Retina (tissue), 1 donor: Measurements from ENCODE around the gene MYL5.
A peak's percentile ranks its signal among the peaks of the same experiment; 100 is the strongest.

Source experiments
- DNase-seq: peaks from one replicate; pipeline ENCODE4 v3.0.0-alpha.2; 2016

MYL5 gene

GRCh38 chr4:675036-675882, 917 bp downstream of the MYL5 start:
- DNase-seq, result no peak

GRCh38 chr4:675980-676870, 1.9 kb downstream of the MYL5 start:
- no peak for DNase-seq

- no peak for DNase-seq
These were observed 2.5 kb downstream of the MYL5 start for GRCh38 chr4:676871-677235.

- no peak for DNase-seq
These were observed 3.3 kb downstream of the MYL5 start for GRCh38 chr4:677431-678293.

GRCh38 chr4:678331-679103, 4.2 kb downstream of the MYL5 start:
- no peak for DNase-seq

GRCh38 chr4:679104-679481, 4.8 kb downstream of the MYL5 start:
- DNase-seq, result no peak

GRCh38 chr4:679629-680028, 5.3 kb downstream of the MYL5 start:
- DNase-seq, result no peak

GRCh38 chr4:680091-680490, 5.7 kb downstream of the MYL5 start:
- DNase-seq, result no peak

GRCh38 chr4:680551-680927, 6.2 kb downstream of the MYL5 start:
- DNase-seq, result no peak

GRCh38 chr4:680928-681645, 6.7 kb downstream of the MYL5 start:
- peak; percentile 75 for DNase-seq

GRCh38 chr4:681736-682451, 7.6 kb downstream of the MYL5 start:
- no peak for DNase-seq

- no peak for DNase-seq
These were observed 8.3 kb downstream of the MYL5 start for GRCh38 chr4:682490-683172.

- no peak for DNase-seq
These were observed 9.0 kb downstream of the MYL5 start for GRCh38 chr4:683247-683897.

- peak; percentile 68 for DNase-seq
These were observed 9.8 kb downstream of the MYL5 start for GRCh38 chr4:683982-684622.

GRCh38 chr4:684623-685327, 10.4 kb downstream of the MYL5 start:
- no peak for DNase-seq

- DNase-seq, result no peak
These were observed 11.5 kb downstream of the MYL5 start for GRCh38 chr4:685679-686412.

- no peak for DNase-seq
These were observed 12.2 kb downstream of the MYL5 start for GRCh38 chr4:686413-687040.
